K562 (cell line): ENCODE results near the gene TTBK2. TPM values are rescaled to one million over a fixed set of nuclear protein-coding genes. Genes with fewer than 3 reads are reported as not detected.

ENCODE experiments used
- ATAC-seq: fragments of 200-7000 bp; cut with Tn5 transposase; 3 replicates; pipeline ENCODE4 v1.9.1; 2020; ENCODE audit warnings: moderate library complexity
- BruUV-seq: library from RNA; stranded (reverse); fragments of 400-500 nt; replicated peaks from 2 replicates; lab custom pipeline; 2021; lab: Mats Ljungman, UMichigan
- CTCF ChIA-PET: fragments of 300-600 bp; formaldehyde crosslinking; extraction: SDS; loops from one replicate; lab custom pipeline; 2021; ENCODE audit warnings: low intra/inter-chr PET ratio; lab: Yijun Ruan, JAX
- POLR2A ChIA-PET: fragments of 300-600, 350-650 bp; sonication (Branson Sonifier 250); formaldehyde crosslinking; extraction: SDS; loops from one replicate; lab custom pipeline; 2021; ENCODE audit warnings: antibody characterized with exemption, inconsistent platforms; lab: Yijun Ruan, JAX
- DNase-seq, 4 experiments: peaks; one replicate each; pipeline versions ENCODE4 v3.0.0 to v3.0.0-alpha.2; 2011 to 2018; ENCODE audit warnings: low spot score in 3 of 4, mixed read lengths in 3 of 4; ENCODE audit errors: extremely low read depth in 1 of 4
- FAIRE-seq: peaks from 2 replicates; lab custom pipeline; 2011; peaks lifted over from hg19 to GRCh38; lab: Jason Lieb, UNC
- H2AFZ ChIP-seq: 2 replicates; pipeline ENCODE4 v1.6.0; 2011; ENCODE audit warnings: low read depth, low read length, control low read depth, inconsistent platforms
- H3K27ac ChIP-seq: fragments of 200-600 bp; 3 replicates; pipeline ENCODE4 v1.8.0; 2011; ENCODE audit warnings: low read depth, mild to moderate bottlenecking, control low read depth, inconsistent platforms, low read length, moderate library complexity, mixed read lengths; ENCODE audit errors: extremely low read depth
- H3K27me3 ChIP-seq, 2 experiments: fragments of 300-600 bp in 1 of 2; 2 replicates in 1 of 2; 3 replicates in 1 of 2; pipeline versions ENCODE4 v1.6.0 to v1.8.0; 2011; ENCODE audit warnings: inconsistent platforms in 2 of 2, low read length in 2 of 2, mild to moderate bottlenecking in 1 of 2, mixed read lengths in 1 of 2, moderate library complexity in 1 of 2; ENCODE audit not compliant: control insufficient read depth in 2 of 2, insufficient read depth in 2 of 2
- H3K36me3 ChIP-seq: fragments of 300-600 bp; 3 replicates; pipeline ENCODE4 v1.8.0; 2011; ENCODE audit warnings: mild to moderate bottlenecking, low read length, inconsistent platforms; ENCODE audit not compliant: control insufficient read depth, insufficient read depth
- H3K4me1 ChIP-seq, 2 experiments: fragments of 200-600 bp in 1 of 2; replicated peaks in 1 of 2; 2 replicates in 1 of 2; 3 replicates in 1 of 2; pipeline versions ENCODE4 v1.5.1 to v1.8.0; 2011; ENCODE audit warnings: inconsistent platforms in 2 of 2, low read length in 2 of 2, mild to moderate bottlenecking in 1 of 2, mixed read lengths in 1 of 2, moderate library complexity in 1 of 2; ENCODE audit not compliant: control insufficient read depth in 2 of 2, insufficient read depth in 2 of 2
- H3K4me2 ChIP-seq: 2 replicates; pipeline ENCODE4 v1.6.1; 2011; ENCODE audit warnings: low read length, control low read depth, inconsistent platforms, mixed read lengths; ENCODE audit not compliant: insufficient read depth
- H3K4me3 ChIP-seq: fragments of 200-600 bp; sonication (generic), shearing (Covaris generic); 2 replicates; pipeline ENCODE4 v1.5.1; 2016; ENCODE audit warnings: control low read depth, inconsistent platforms
- H3K79me2 ChIP-seq: fragments of 200-600 bp; 3 replicates; pipeline ENCODE4 v1.8.0; 2011; ENCODE audit warnings: low read length, inconsistent platforms; ENCODE audit not compliant: control insufficient read depth, insufficient read depth
- H3K9ac ChIP-seq, 2 experiments: 2 replicates each; pipeline versions ENCODE4 v1.6.0 to v1.6.1; 2011; ENCODE audit warnings: low read depth in 2 of 2, low read length in 2 of 2, control low read depth in 1 of 2, inconsistent platforms in 1 of 2, mild to moderate bottlenecking in 1 of 2, mixed read lengths in 1 of 2; ENCODE audit not compliant: insufficient read depth in 1 of 2
- H3K9me1 ChIP-seq: one replicate; pipeline ENCODE4 v1.6.0; 2011; ENCODE audit warnings: inconsistent platforms, mild to moderate bottlenecking, low read length, moderate library complexity; ENCODE audit not compliant: control insufficient read depth, insufficient read depth
- H3K9me3 ChIP-seq: replicated peaks from 2 replicates; pipeline ENCODE4 v1.5.1; 2011; ENCODE audit warnings: low read depth, low read length, inconsistent platforms; ENCODE audit not compliant: control insufficient read depth, insufficient read depth
- H4K20me1 ChIP-seq: replicated peaks from 2 replicates; pipeline ENCODE4 v1.6.1; 2011; ENCODE audit warnings: low read length, inconsistent platforms, mixed read lengths; ENCODE audit not compliant: control insufficient read depth, insufficient read depth
- CHD1 ChIP-seq: fragments of 200-600 bp; sonication (generic); IDR thresholded peaks from one replicate; pipeline ENCODE4 v1.6.1; 2012; ENCODE audit warnings: mild to moderate bottlenecking, moderate library complexity, low read length, inconsistent platforms
- FUS ChIP-seq: fragments of 200-400 bp; formaldehyde crosslinking; optimal IDR thresholded peaks from 2 replicates; pipeline ENCODE3; 2017; ENCODE audit warnings: low read depth, low read length
- KAT7 ChIP-seq: sonication (generic); formaldehyde crosslinking; IDR thresholded peaks from 2 replicates; pipeline ENCODE4 v1.8.0; 2022; ENCODE audit warnings: missing genetic modification reagents, mild to moderate bottlenecking, borderline replicate concordance
- PRMT5 ChIP-seq: sonication (generic); formaldehyde crosslinking; IDR thresholded peaks from 2 replicates; pipeline ENCODE4 v1.5.0; 2020; ENCODE audit warnings: missing genetic modification reagents
- RBM15 ChIP-seq: fragments of 200-400 bp; formaldehyde crosslinking; IDR thresholded peaks from 2 replicates; pipeline ENCODE4 v1.6.1; 2018; ENCODE audit warnings: mild to moderate bottlenecking, low read length, moderate library complexity; ENCODE audit not compliant: insufficient read depth
- SFPQ ChIP-seq: fragments of 200-400 bp; formaldehyde crosslinking; IDR thresholded peaks from 2 replicates; pipeline ENCODE4 v1.6.1; 2017; ENCODE audit warnings: mild to moderate bottlenecking, low read depth, low read length, moderate library complexity
- TAF15 ChIP-seq: fragments of 200-400 bp; formaldehyde crosslinking; IDR thresholded peaks from 2 replicates; pipeline ENCODE4 v1.6.1; 2017; ENCODE audit warnings: mild to moderate bottlenecking, low read depth, low read length, moderate library complexity
- ZBTB7A ChIP-seq: IDR thresholded peaks from 2 replicates; pipeline ENCODE4 v1.6.1; 2011; ENCODE audit warnings: low read depth, mild to moderate bottlenecking, low read length, moderate library complexity, borderline replicate concordance; ENCODE audit not compliant: control insufficient read depth
- ZNF12 ChIP-seq: sonication (generic); formaldehyde crosslinking; IDR thresholded peaks from 2 replicates; pipeline ENCODE4 v1.4.0; 2020; ENCODE audit warnings: mild to moderate bottlenecking, missing genetic modification reagents
- ZNF561 ChIP-seq: fragments of 450-650 bp; formaldehyde crosslinking; conservative IDR thresholded peaks from 2 replicates; pipeline ENCODE4 v1.4.0; 2020; ENCODE audit warnings: mild to moderate bottlenecking, moderate library complexity
- ZNF76 ChIP-seq: fragments of 250-450 bp; sonication (Bioruptor Pico); IDR thresholded peaks from 2 replicates; pipeline ENCODE4 v1.4.0; 2020; ENCODE audit warnings: mild to moderate bottlenecking, moderate library complexity, borderline replicate concordance
- WGBS: fragments of 100-300 bp; shearing (Covaris generic); methylation state at CpG from one replicate; pipeline ENCODE4 v1.1.6; 2016; ENCODE audit warnings: low coverage, mixed read lengths; ENCODE audit not compliant: insufficient coverage; ENCODE audit errors: missing lambda C conversion rate; 5-methylcytosine and 5-hydroxymethylcytosine counted together
- in situ Hi-C: fragments of 300-500 bp; cut with MboI; formaldehyde crosslinking; loops from 4 replicates; pipeline ENCODE4 v1.15.0; 2018; ENCODE audit warnings: inconsistent platforms, mixed read lengths
- intact Hi-C: fragments of 100-400 bp; cut with micrococcal nuclease; formaldehyde crosslinking; loops from 2 replicates; pipeline ENCODE4 v1.14.2; 2022
- polyA plus RNA-seq, 8 experiments: library from polyadenylated mRNA; depleted of rRNA in 4 of 8; stranded (reverse) in 5 of 8; unstranded in 3 of 8; fragments of >200 nt; fragmentation: Nextera tagmentation in 2 of 8; fragmentation: Illumina TruSeq in 1 of 8; extraction: Ambion mirVana in 2 of 8; extraction: Trizol in 1 of 8; gene quantifications; 2 replicates each; pipeline versions ENCODE4 v1.2.1 to v1.2.3, GENCODE V29; 2011 to 2014; ENCODE audit warnings: inconsistent platforms in 1 of 8, missing spikeins in 1 of 8
- total RNA-seq, 7 experiments: library from RNA; depleted of rRNA in 6 of 7; stranded (reverse); fragments of >200 nt in 6 of 7; fragmentation: Illumina TruSeq in 2 of 7; extraction: Trizol in 2 of 7; gene quantifications; 2 replicates each; pipeline versions ENCODE4 v1.2.1 to v1.2.3, GENCODE V29; 2011 to 2021; ENCODE audit warnings: low replicate concordance in 1 of 7
- TF ChIP-seq, protein P1 (sequence below): fragments of 250-450 bp; sonication (Bioruptor Pico); IDR thresholded peaks from 2 replicates; pipeline ENCODE4 v1.5.1; 2021; ENCODE audit warnings: mild to moderate bottlenecking
- TF ChIP-seq, protein P2 (sequence below), 2 experiments: IDR thresholded peaks; 2 replicates each; pipeline ENCODE4 v1.6.1; 2012; ENCODE audit warnings: improper control_type of control experiment in 2 of 2, low read depth in 2 of 2, low read length in 2 of 2, borderline replicate concordance in 1 of 2

Gene TTBK2
- total and polyA plus RNA-seq, 9 of the 15 experiments (the other 6 are each of a cell fraction or from before 2014, with no cell fraction given), result 0.89 to 8.0 (median 4.8) TPM

GRCh38 chr15:42736178-42736792 is 184.3 kb downstream of the TTBK2 start:
- in situ Hi-C loops, result no loop called here
- intact Hi-C loops, result loop anchor here (2.0 kb wide), 1 partner anchor 191 kb away; no protein-coding TSS in a partner anchor
- H3K4me2 ChIP-seq, result peak overlapping the region; percentile 92; the same call in 1 of the 2 replicates
- H3K4me1 ChIP-seq, result peaks cover 5 to 26% of the 10 kb centered on the region in 2 experiments; a peak in 4 of 5 replicates
- peak overlapping the region; percentile 96 for H3K4me3 ChIP-seq
- no TSS peak for BruUV-seq
- ChIA-PET CTCF (no interaction called here), POLR2A (interaction anchor here (0.5 to 1.7 kb wide), 6 partner anchors 10 to 524 kb away, joined by 3 to 6 read pairs (median 4); no protein-coding TSS in a partner anchor)
- H3K9ac ChIP-seq, result peak overlapping the region; percentile 88 to 94
- peaks cover 22% of the 10 kb centered on the region for H3K79me2 ChIP-seq
- no peaks in the 10 kb centered on the region for H3K27me3 ChIP-seq
- H2AFZ ChIP-seq, result peak overlapping the region; percentile 94
- 2% methylated on average over 40 of the region's 55 CpGs for WGBS
- H3K9me1 ChIP-seq, result no peaks in the 10 kb centered on the region
- peak overlapping the region; percentile 89 for H3K27ac ChIP-seq
- ATAC-seq (peak; percentile 68), DNase-seq (peak; percentile 24 to 73 (median 68)), FAIRE-seq (no peak)
- no peaks in the 10 kb centered on the region for H3K9me3 ChIP-seq
- peaks cover 4% of the 10 kb centered on the region; the same call in 1 of the 2 replicates for H4K20me1 ChIP-seq
- H3K36me3 ChIP-seq, result peaks cover 45% of the 10 kb centered on the region
- 0 out of 2 replicates have a peak, but pooled peaks have one; percentile 2 for TF ChIP-seq ZNF12 (CRISPR knock-in tag)
- TF ChIP-seq, protein P1, sequence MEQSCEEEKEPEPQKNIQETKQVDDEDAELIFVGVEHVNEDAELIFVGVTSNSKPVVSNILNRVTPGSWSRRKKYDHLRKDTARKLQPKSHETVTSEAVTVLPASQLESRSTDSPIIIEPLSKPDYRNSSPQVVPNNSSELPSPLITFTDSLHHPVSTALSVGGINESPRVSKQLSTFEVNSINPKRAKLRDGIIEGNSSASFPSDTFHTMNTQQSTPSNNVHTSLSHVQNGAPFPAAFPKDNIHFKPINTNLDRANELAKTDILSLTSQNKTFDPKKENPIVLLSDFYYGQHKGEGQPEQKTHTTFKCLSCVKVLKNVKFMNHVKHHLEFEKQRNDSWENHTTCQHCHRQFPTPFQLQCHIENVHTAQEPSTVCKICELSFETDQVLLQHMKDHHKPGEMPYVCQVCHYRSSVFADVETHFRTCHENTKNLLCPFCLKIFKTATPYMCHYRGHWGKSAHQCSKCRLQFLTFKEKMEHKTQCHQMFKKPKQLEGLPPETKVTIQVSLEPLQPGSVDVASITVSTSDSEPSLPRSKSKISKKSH (CRISPR knock-in tag), result no peak
- TF ChIP-seq, protein P2, sequence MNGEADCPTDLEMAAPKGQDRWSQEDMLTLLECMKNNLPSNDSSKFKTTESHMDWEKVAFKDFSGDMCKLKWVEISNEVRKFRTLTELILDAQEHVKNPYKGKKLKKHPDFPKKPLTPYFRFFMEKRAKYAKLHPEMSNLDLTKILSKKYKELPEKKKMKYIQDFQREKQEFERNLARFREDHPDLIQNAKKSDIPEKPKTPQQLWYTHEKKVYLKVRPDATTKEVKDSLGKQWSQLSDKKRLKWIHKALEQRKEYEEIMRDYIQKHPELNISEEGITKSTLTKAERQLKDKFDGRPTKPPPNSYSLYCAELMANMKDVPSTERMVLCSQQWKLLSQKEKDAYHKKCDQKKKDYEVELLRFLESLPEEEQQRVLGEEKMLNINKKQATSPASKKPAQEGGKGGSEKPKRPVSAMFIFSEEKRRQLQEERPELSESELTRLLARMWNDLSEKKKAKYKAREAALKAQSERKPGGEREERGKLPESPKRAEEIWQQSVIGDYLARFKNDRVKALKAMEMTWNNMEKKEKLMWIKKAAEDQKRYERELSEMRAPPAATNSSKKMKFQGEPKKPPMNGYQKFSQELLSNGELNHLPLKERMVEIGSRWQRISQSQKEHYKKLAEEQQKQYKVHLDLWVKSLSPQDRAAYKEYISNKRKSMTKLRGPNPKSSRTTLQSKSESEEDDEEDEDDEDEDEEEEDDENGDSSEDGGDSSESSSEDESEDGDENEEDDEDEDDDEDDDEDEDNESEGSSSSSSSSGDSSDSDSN (IDR thresholded peaks at IDR 0.05; ENCODE audit: borderline replicate concordance in 1 of 2, low read depth in 2 of 2, low read length in 2 of 2), result 0 out of 4 replicates have a peak, but pooled peaks have one; percentile 13 to 40
- peak; percentile 23 for TF ChIP-seq FUS
- TF ChIP-seq PRMT5 (CRISPR knock-in tag), result no peak
- no peak for TF ChIP-seq TAF15
- peak; percentile 46 for TF ChIP-seq CHD1
- no peak for TF ChIP-seq RBM15
- TF ChIP-seq KAT7 (CRISPR knock-in tag), result 0 out of 2 replicates have a peak, but pooled peaks have one; percentile 32
- TF ChIP-seq SFPQ, result no peak
- TF ChIP-seq ZNF76 (CRISPR knock-in tag), result no peak
- no peak for TF ChIP-seq ZNF561 (CRISPR knock-in tag)
- peak; percentile 61; the same call in 1 of the 2 replicates for TF ChIP-seq ZBTB7A
